IMR-90 (cell line): ENCODE data around the gene IQSEC3. TPM values are rescaled to one million over a fixed set of nuclear protein-coding genes. Genes with fewer than 3 reads are reported as not detected.
A peak's percentile ranks its signal among the peaks of the same experiment; 100 is the strongest.

ENCODE experiments used
- ATAC-seq: fragments of 200-7000 bp; cut with Tn5 transposase; 2 replicates; pipeline ENCODE4 v1.9.1; 2020; ENCODE audit warnings: low read depth, mild to moderate bottlenecking, moderate library complexity
- BruUV-seq: library from RNA; stranded (reverse); fragments of 400-500 nt; replicated peaks from 2 replicates; lab custom pipeline; 2021; lab: Mats Ljungman, UMichigan
- CTCF ChIA-PET: fragments of 300-600 bp; formaldehyde crosslinking; extraction: SDS; loops from one replicate; lab custom pipeline; 2021; ENCODE audit warnings: antibody characterized with exemption; lab: Yijun Ruan, JAX
- POLR2A ChIA-PET: fragments of 300-600 bp; sonication (Branson Sonifier 250); formaldehyde crosslinking; loops from one replicate; lab custom pipeline; 2022; ENCODE audit warnings: antibody characterized with exemption; ENCODE audit not compliant: unreplicated experiment; lab: Charles Lee
- DNase-seq: peaks from one replicate; pipeline ENCODE4 v3.0.0; 2013
- H2AFZ ChIP-seq: replicated peaks from 2 replicates; pipeline ENCODE3; 2013; ENCODE audit warnings: low read length, mild to moderate bottlenecking; ENCODE audit not compliant: poor library complexity
- H2AK5ac ChIP-seq: 2 replicates; pipeline ENCODE4 v1.6.1; 2013; ENCODE audit warnings: low read depth, low read length, inconsistent platforms
- H2AK9ac ChIP-seq: replicated peaks from 2 replicates; pipeline ENCODE3; 2013; ENCODE audit warnings: mild to moderate bottlenecking, low read depth, low read length, moderate library complexity; ENCODE audit not compliant: poor library complexity
- H2BK120ac ChIP-seq: 2 replicates; pipeline ENCODE4 v1.6.1; 2013; ENCODE audit warnings: low read depth, low read length, inconsistent platforms
- H2BK15ac ChIP-seq: 3 replicates; pipeline ENCODE4 v1.6.1; 2013; ENCODE audit warnings: low read depth, low read length, inconsistent platforms
- H2BK20ac ChIP-seq: 2 replicates; pipeline ENCODE4 v1.6.1; 2013; ENCODE audit warnings: low read depth, mild to moderate bottlenecking, inconsistent platforms, low read length, moderate library complexity
- H2BK5ac ChIP-seq: 2 replicates; pipeline ENCODE4 v1.6.1; 2013; ENCODE audit warnings: mild to moderate bottlenecking, low read depth, low read length, inconsistent platforms; ENCODE audit not compliant: poor library complexity, severe bottlenecking
- H3K14ac ChIP-seq: replicated peaks from 2 replicates; pipeline ENCODE4 v1.6.1; 2013; ENCODE audit warnings: low read depth, low read length, inconsistent platforms
- H3K18ac ChIP-seq: 2 replicates; pipeline ENCODE4 v1.6.1; 2013; ENCODE audit warnings: low read depth, low read length, control low read depth
- H3K23ac ChIP-seq: 2 replicates; pipeline ENCODE4 v1.6.1; 2013; ENCODE audit warnings: low read depth, low read length, inconsistent platforms
- H3K27ac ChIP-seq: 2 replicates; pipeline ENCODE4 v1.5.1; 2013; ENCODE audit warnings: mild to moderate bottlenecking, control low read depth, low read length; ENCODE audit not compliant: insufficient read depth
- H3K27me3 ChIP-seq: 2 replicates; pipeline ENCODE4 v1.6.1; 2013; ENCODE audit warnings: low read length; ENCODE audit not compliant: control insufficient read depth, insufficient read depth
- H3K36me3 ChIP-seq: 2 replicates; pipeline ENCODE4 v1.6.1; 2013; ENCODE audit warnings: low read length, mixed read lengths; ENCODE audit not compliant: control insufficient read depth, insufficient read depth
- H3K4ac ChIP-seq: 2 replicates; pipeline ENCODE4 v1.6.1; 2013; ENCODE audit warnings: low read depth, low read length, inconsistent platforms
- H3K4me1 ChIP-seq: 2 replicates; pipeline ENCODE4 v1.6.1; 2013; ENCODE audit warnings: low read length, mixed read lengths; ENCODE audit not compliant: control insufficient read depth, insufficient read depth
- H3K4me2 ChIP-seq: 2 replicates; pipeline ENCODE4 v1.6.1; 2013; ENCODE audit warnings: low read depth, mild to moderate bottlenecking, control low read depth, low read length, moderate library complexity
- H3K4me3 ChIP-seq: 2 replicates; pipeline ENCODE4 v1.5.1; 2013; ENCODE audit warnings: low read depth, mild to moderate bottlenecking, control low read depth, low read length, moderate library complexity; ENCODE audit not compliant: insufficient read depth
- H3K56ac ChIP-seq: 2 replicates; pipeline ENCODE4 v1.6.1; 2013; ENCODE audit warnings: low read length, inconsistent platforms; ENCODE audit not compliant: insufficient read depth; ENCODE audit errors: extremely low read depth
- H3K79me1 ChIP-seq, 2 experiments: 2 replicates each; pipeline ENCODE4 v1.6.1; 2013; ENCODE audit warnings: low read length in 2 of 2, inconsistent platforms in 1 of 2, low read depth in 1 of 2
- H3K9ac ChIP-seq: 2 replicates; pipeline ENCODE4 v1.6.1; 2013; ENCODE audit warnings: low read depth, low read length, control low read depth
- H3K9me1 ChIP-seq: 2 replicates; pipeline ENCODE4 v1.6.1; 2013; ENCODE audit warnings: low read length, inconsistent platforms; ENCODE audit not compliant: insufficient read depth
- H3K9me3 ChIP-seq: 2 replicates; pipeline ENCODE4 v1.6.1; 2013; ENCODE audit warnings: low read length; ENCODE audit not compliant: control insufficient read depth, insufficient read depth
- H4K20me1 ChIP-seq: 2 replicates; pipeline ENCODE4 v1.6.1; 2013; ENCODE audit warnings: low read length, inconsistent platforms; ENCODE audit not compliant: insufficient read depth
- H4K5ac ChIP-seq: 2 replicates; pipeline ENCODE4 v1.6.1; 2013; ENCODE audit warnings: mild to moderate bottlenecking, low read depth, low read length, control low read depth
- H4K8ac ChIP-seq, 2 experiments: 2 replicates each; pipeline ENCODE4 v1.6.1; 2013; ENCODE audit warnings: low read depth in 2 of 2, low read length in 2 of 2, control low read depth in 1 of 2, inconsistent platforms in 1 of 2
- H4K91ac ChIP-seq: 2 replicates; pipeline ENCODE4 v1.6.1; 2013; ENCODE audit warnings: low read depth, low read length, inconsistent platforms; ENCODE audit not compliant: insufficient read depth
- BHLHE40 ChIP-seq: fragments of 150-350 bp; IDR thresholded peaks from 2 replicates; pipeline ENCODE4 v1.6.1; 2016; ENCODE audit warnings: mild to moderate bottlenecking, low read depth, low read length
- CEBPB ChIP-seq: IDR thresholded peaks from 2 replicates; pipeline ENCODE4 v1.6.1; 2012; ENCODE audit warnings: low read depth, low read length, improper control_type of control experiment
- CHD1 ChIP-seq: IDR thresholded peaks from 2 replicates; pipeline ENCODE4 v1.6.1; 2012; ENCODE audit warnings: low read depth, low read length, improper control_type of control experiment
- FOS ChIP-seq: fragments of 150-350 bp; IDR thresholded peaks from 2 replicates; pipeline ENCODE4 v1.6.1; 2016; ENCODE audit warnings: low read depth, low read length
- MAFK ChIP-seq: IDR thresholded peaks from 2 replicates; pipeline ENCODE4 v1.6.1; 2012; ENCODE audit warnings: low read depth, low read length, improper control_type of control experiment
- MAZ ChIP-seq: IDR thresholded peaks from 2 replicates; pipeline ENCODE4 v1.6.1; 2012; ENCODE audit warnings: low read depth, mild to moderate bottlenecking, low read length, improper control_type of control experiment, moderate library complexity, borderline replicate concordance
- MXI1 ChIP-seq: IDR thresholded peaks from 2 replicates; pipeline ENCODE4 v1.6.1; 2012; ENCODE audit warnings: low read depth, mild to moderate bottlenecking, low read length, moderate library complexity, borderline replicate concordance
- NFE2L2 ChIP-seq: fragments of 150-350 bp; IDR thresholded peaks from 2 replicates; pipeline ENCODE4 v1.6.1; 2016; ENCODE audit warnings: low read depth, mild to moderate bottlenecking, low read length
- POLR2A ChIP-seq: IDR thresholded peaks from 2 replicates; pipeline ENCODE4 v1.6.1; 2012; ENCODE audit warnings: mild to moderate bottlenecking, low read depth, low read length
- RAD21 ChIP-seq: IDR thresholded peaks from 2 replicates; pipeline ENCODE4 v1.6.1; 2012; ENCODE audit warnings: low read length, improper control_type of control experiment
- RCOR1 ChIP-seq: IDR thresholded peaks from 2 replicates; pipeline ENCODE4 v1.6.1; 2012; ENCODE audit warnings: mild to moderate bottlenecking, low read length, improper control_type of control experiment; ENCODE audit not compliant: insufficient replicate concordance
- RFX5 ChIP-seq: IDR thresholded peaks from 2 replicates; pipeline ENCODE4 v1.8.0; 2012; ENCODE audit warnings: low read depth, mild to moderate bottlenecking, low read length, moderate library complexity
- SMC3 ChIP-seq: fragments of 150-350 bp; IDR thresholded peaks from 2 replicates; pipeline ENCODE4 v1.6.1; 2016; ENCODE audit warnings: low read depth, mild to moderate bottlenecking, antibody characterized with exemption, low read length, moderate library complexity
- WGBS, 2 experiments: methylation state at CpG; one replicate each; pipeline versions ENCODE4 v1.1.5 to v1.1.7; 2013; ENCODE audit warnings: missing lambda C conversion rate in 2 of 2; ENCODE audit not compliant: insufficient read length in 1 of 2; ENCODE audit errors: extremely low coverage in 2 of 2; 5-methylcytosine and 5-hydroxymethylcytosine counted together
- dilution Hi-C: fragments of 300-500 bp; cut with HindIII; formaldehyde crosslinking; loops from one replicate; pipeline ENCODE4 v1.14.3; 2018; ENCODE audit warnings: low sequenced_read_pairs; ENCODE audit not compliant: unreplicated experiment
- in situ Hi-C: fragments of 300-500 bp; cut with MboI; formaldehyde crosslinking; loops from 3 replicates; pipeline ENCODE4 v1.14.3; 2019; ENCODE audit warnings: low sequenced_read_pairs, inconsistent platforms, mixed read lengths
- intact Hi-C: fragments of 100-400 bp; cut with micrococcal nuclease; formaldehyde crosslinking; loops from 2 replicates; pipeline ENCODE4 v1.10.0; 2022
- polyA plus RNA-seq, 3 experiments: library from polyadenylated mRNA; depleted of rRNA; stranded (reverse); fragments of >200 nt; gene quantifications; 2 replicates each; pipeline ENCODE4 v1.2.3, GENCODE V29; 2012; ENCODE audit warnings: low replicate concordance in 1 of 3
- total RNA-seq: library from RNA; depleted of rRNA; stranded (reverse); fragments of >200 nt; gene quantifications from 2 replicates; pipeline ENCODE4 v1.2.3, GENCODE V29; 2012
- TF ChIP-seq, protein P1 (sequence below): fragments of 150-350 bp; IDR thresholded peaks from 2 replicates; pipeline ENCODE4 v1.6.1; 2016; ENCODE audit warnings: low read depth, mild to moderate bottlenecking, low read length, moderate library complexity, borderline replicate concordance
- TF ChIP-seq, protein P2 (sequence below): fragments of 150-350 bp; IDR thresholded peaks from 2 replicates; pipeline ENCODE4 v1.6.1; 2017; ENCODE audit warnings: mild to moderate bottlenecking, antibody characterized with exemption, low read length, low read depth
- TF ChIP-seq, protein P3 (sequence below): conservative IDR thresholded peaks from 2 replicates; pipeline ENCODE4 v1.5.1; 2012; ENCODE audit warnings: mild to moderate bottlenecking, low read depth, low read length, improper control_type of control experiment

The IQSEC3 gene
- total and polyA plus RNA-seq, 2 of the 4 experiments (the other 2 are of a cell fraction) = 0.10 TPM; not detected in 1

DNA sequence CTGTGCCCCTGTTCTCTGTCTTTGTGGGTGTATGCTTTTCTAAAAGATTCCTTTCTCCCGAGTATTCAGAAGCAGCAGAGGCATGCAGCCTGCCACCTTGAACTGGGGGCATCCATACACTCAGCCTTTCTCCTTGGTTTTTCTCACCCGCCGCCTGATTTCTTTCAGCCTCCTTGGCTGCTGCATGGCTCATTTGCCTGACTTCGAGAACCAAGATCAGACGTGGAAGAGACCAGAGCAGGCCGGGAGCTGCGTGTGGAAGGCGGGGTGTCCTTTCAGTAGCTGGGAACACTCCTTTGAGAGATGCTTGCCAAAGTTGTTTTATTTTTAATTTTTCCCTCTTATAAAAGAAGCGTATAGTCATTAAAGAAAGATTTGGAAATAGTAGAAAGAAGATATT, 94.3 kb downstream of the IQSEC3 start:
- no peak for ATAC-seq
- H3K9me3 ChIP-seq = no peaks in the 10 kb centered on the region
- DNase-seq = no peak
- no peak overlapping the region for H4K8ac ChIP-seq
- dilution Hi-C loops (no loop called here), in situ Hi-C loops (no loop called here), intact Hi-C loops (no loop called here)
- no TSS peak for BruUV-seq
- no peak overlapping the region for H4K91ac ChIP-seq
- no peak overlapping the region for H2BK15ac ChIP-seq
- WGBS, 2 experiments = no CpG with 5 or more reads among the region's 9 CpGs
- no peaks in the 10 kb centered on the region for H4K20me1 ChIP-seq
- ChIA-PET POLR2A (no interaction called here), CTCF (no interaction called here)
- no peaks in the 10 kb centered on the region for H3K36me3 ChIP-seq
- no peaks in the 10 kb centered on the region for H3K79me1 ChIP-seq
- H3K4me2 ChIP-seq = no peak overlapping the region
- no peak overlapping the region for H3K4me3 ChIP-seq
- no peak overlapping the region for H3K23ac ChIP-seq
- no peak overlapping the region for H3K9ac ChIP-seq
- peak overlapping the region; percentile 28 for H2AK9ac ChIP-seq
- no peak overlapping the region for H4K5ac ChIP-seq
- H3K4ac ChIP-seq = no peak overlapping the region
- H3K18ac ChIP-seq = no peak overlapping the region
- H3K14ac ChIP-seq = no peak overlapping the region
- H3K4me1 ChIP-seq = no peaks in the 10 kb centered on the region
- H2BK20ac ChIP-seq = no peak overlapping the region
- no peak overlapping the region for H3K27ac ChIP-seq
- H3K9me1 ChIP-seq = no peaks in the 10 kb centered on the region
- no peak overlapping the region for H2AK5ac ChIP-seq
- no peak overlapping the region for H2BK5ac ChIP-seq
- no peak overlapping the region for H2AFZ ChIP-seq
- H2BK120ac ChIP-seq = no peak overlapping the region
- peaks cover 36% of the 10 kb centered on the region for H3K27me3 ChIP-seq
- no peak overlapping the region for H3K56ac ChIP-seq
- TF ChIP-seq, protein P1, sequence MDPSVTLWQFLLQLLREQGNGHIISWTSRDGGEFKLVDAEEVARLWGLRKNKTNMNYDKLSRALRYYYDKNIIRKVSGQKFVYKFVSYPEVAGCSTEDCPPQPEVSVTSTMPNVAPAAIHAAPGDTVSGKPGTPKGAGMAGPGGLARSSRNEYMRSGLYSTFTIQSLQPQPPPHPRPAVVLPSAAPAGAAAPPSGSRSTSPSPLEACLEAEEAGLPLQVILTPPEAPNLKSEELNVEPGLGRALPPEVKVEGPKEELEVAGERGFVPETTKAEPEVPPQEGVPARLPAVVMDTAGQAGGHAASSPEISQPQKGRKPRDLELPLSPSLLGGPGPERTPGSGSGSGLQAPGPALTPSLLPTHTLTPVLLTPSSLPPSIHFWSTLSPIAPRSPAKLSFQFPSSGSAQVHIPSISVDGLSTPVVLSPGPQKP = no peak
- no peak for TF ChIP-seq RFX5
- no peak for TF ChIP-seq FOS
- TF ChIP-seq MAFK = no peak
- TF ChIP-seq RCOR1 = no peak
- TF ChIP-seq MAZ = no peak
- TF ChIP-seq, protein P2, sequence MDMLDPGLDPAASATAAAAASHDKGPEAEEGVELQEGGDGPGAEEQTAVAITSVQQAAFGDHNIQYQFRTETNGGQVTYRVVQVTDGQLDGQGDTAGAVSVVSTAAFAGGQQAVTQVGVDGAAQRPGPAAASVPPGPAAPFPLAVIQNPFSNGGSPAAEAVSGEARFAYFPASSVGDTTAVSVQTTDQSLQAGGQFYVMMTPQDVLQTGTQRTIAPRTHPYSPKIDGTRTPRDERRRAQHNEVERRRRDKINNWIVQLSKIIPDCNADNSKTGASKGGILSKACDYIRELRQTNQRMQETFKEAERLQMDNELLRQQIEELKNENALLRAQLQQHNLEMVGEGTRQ = no peak
- TF ChIP-seq RAD21 = no peak
- TF ChIP-seq POLR2A = no peak
- TF ChIP-seq SMC3 = no peak
- TF ChIP-seq, protein P3, sequence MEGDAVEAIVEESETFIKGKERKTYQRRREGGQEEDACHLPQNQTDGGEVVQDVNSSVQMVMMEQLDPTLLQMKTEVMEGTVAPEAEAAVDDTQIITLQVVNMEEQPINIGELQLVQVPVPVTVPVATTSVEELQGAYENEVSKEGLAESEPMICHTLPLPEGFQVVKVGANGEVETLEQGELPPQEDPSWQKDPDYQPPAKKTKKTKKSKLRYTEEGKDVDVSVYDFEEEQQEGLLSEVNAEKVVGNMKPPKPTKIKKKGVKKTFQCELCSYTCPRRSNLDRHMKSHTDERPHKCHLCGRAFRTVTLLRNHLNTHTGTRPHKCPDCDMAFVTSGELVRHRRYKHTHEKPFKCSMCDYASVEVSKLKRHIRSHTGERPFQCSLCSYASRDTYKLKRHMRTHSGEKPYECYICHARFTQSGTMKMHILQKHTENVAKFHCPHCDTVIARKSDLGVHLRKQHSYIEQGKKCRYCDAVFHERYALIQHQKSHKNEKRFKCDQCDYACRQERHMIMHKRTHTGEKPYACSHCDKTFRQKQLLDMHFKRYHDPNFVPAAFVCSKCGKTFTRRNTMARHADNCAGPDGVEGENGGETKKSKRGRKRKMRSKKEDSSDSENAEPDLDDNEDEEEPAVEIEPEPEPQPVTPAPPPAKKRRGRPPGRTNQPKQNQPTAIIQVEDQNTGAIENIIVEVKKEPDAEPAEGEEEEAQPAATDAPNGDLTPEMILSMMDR = no peak
- no peak for TF ChIP-seq CEBPB
- no peak for TF ChIP-seq CHD1
- no peak for TF ChIP-seq BHLHE40
- TF ChIP-seq MXI1 = no peak
- TF ChIP-seq NFE2L2 = no peak
